ENCODE measurements around the gene UNC5A. TPM values are rescaled to one million over a fixed set of nuclear protein-coding genes. Genes with fewer than 3 reads are reported as not detected.

UNC5A gene
- total RNA-seq, 1 experiment from 2014 or later, result 0.05 TPM

GRCh38 chr5:176800024-176800423, 10.3 kb upstream of the UNC5A start:
- DNase-seq (ENCODE audit: low read depth), result no peak

GRCh38 chr5:176802116-176802784, 8.1 kb upstream of the UNC5A start:
- DNase-seq (ENCODE audit: low read depth), result no peak

- no peak for DNase-seq (ENCODE audit: low read depth)
Observed at GRCh38 chr5:176803068-176803942, 7.1 kb upstream of the UNC5A start.

GRCh38 chr5:176803943-176804498, 6.3 kb upstream of the UNC5A start:
- DNase-seq (ENCODE audit: low read depth), result no peak

GRCh38 chr5:176806137-176806536, 4.2 kb upstream of the UNC5A start:
- no peak for DNase-seq (ENCODE audit: low read depth)

GRCh38 chr5:176809544-176810080, 747 bp upstream of the UNC5A start:
- no peak for DNase-seq (ENCODE audit: low read depth)

GRCh38 chr5:176810687-176811501, 535 bp downstream of the UNC5A start:
- DNase-seq (ENCODE audit: low read depth), result no peak

- no peak for DNase-seq (ENCODE audit: low read depth)
Observed at GRCh38 chr5:176812269-176813259, 2.2 kb downstream of the UNC5A start.

GRCh38 chr5:176813587-176814312, 3.4 kb downstream of the UNC5A start:
- no peak for DNase-seq (ENCODE audit: low read depth)

GRCh38 chr5:176814313-176814685, 3.9 kb downstream of the UNC5A start:
- no peak for DNase-seq (ENCODE audit: low read depth)

GRCh38 chr5:176814836-176815438, 4.6 kb downstream of the UNC5A start:
- no peak for DNase-seq (ENCODE audit: low read depth)

- no peak for DNase-seq (ENCODE audit: low read depth)
Observed at GRCh38 chr5:176816043-176816745, 5.8 kb downstream of the UNC5A start.

- no peak for DNase-seq (ENCODE audit: low read depth)
Observed at GRCh38 chr5:176816791-176817347, 6.5 kb downstream of the UNC5A start.

GRCh38 chr5:176817369-176817840, 7.0 kb downstream of the UNC5A start:
- DNase-seq (ENCODE audit: low read depth), result no peak

GRCh38 chr5:176817841-176818377, 7.5 kb downstream of the UNC5A start:
- no peak for DNase-seq (ENCODE audit: low read depth)

- no peak for DNase-seq (ENCODE audit: low read depth)
Observed at GRCh38 chr5:176818391-176819098, 8.2 kb downstream of the UNC5A start.

GRCh38 chr5:176819476-176819875, 9.1 kb downstream of the UNC5A start:
- no peak for DNase-seq (ENCODE audit: low read depth)
